HEK293 (cell line): ENCODE results near the gene GPR84.

Experiments
- ZNF114 ChIP-seq: fragments of 450-650 bp; formaldehyde crosslinking; IDR thresholded peaks from 2 replicates; pipeline ENCODE4 v1.5.0; 2017; ENCODE audit warnings: missing biosample characterization, missing genetic modification characterization
- ZNF121 ChIP-seq: fragments of 450-650 bp; formaldehyde crosslinking; IDR thresholded peaks from 2 replicates; pipeline ENCODE4 v1.5.1; 2016; ENCODE audit warnings: missing biosample characterization, missing genetic modification characterization
- ZNF274 ChIP-seq, 2 experiments: fragments of 200-500 bp in 1 of 2; fragments of 450-650 bp in 1 of 2; sonication (Bioruptor generic) in 1 of 2; formaldehyde crosslinking in 1 of 2; IDR thresholded peaks; 2 replicates each; pipeline versions ENCODE4 v1.5.1 to v1.6.1; 2014 to 2016; ENCODE audit warnings: borderline replicate concordance in 1 of 2, inconsistent platforms in 1 of 2, low read length in 1 of 2, missing biosample characterization in 1 of 2, missing genetic modification characterization in 1 of 2
- ZNF670 ChIP-seq: fragments of 450-650 bp; formaldehyde crosslinking; IDR thresholded peaks from 2 replicates; pipeline ENCODE4 v1.5.1; 2016; ENCODE audit warnings: missing biosample characterization, missing genetic modification characterization, low read depth
- TF ChIP-seq, protein P1 (sequence below): fragments of 450-650 bp; formaldehyde crosslinking; IDR thresholded peaks from 2 replicates; pipeline ENCODE4 v1.5.1; 2016; ENCODE audit warnings: missing biosample characterization, missing genetic modification characterization
- TF ChIP-seq, protein P2 (sequence below): fragments of 450-650 bp; formaldehyde crosslinking; IDR thresholded peaks from 2 replicates; pipeline ENCODE4 v1.5.1; 2016; ENCODE audit warnings: missing biosample characterization, missing genetic modification characterization
- TF ChIP-seq, protein P3 (sequence below): fragments of 450-650 bp; formaldehyde crosslinking; IDR thresholded peaks from 2 replicates; pipeline ENCODE4 v1.5.1; 2017; ENCODE audit warnings: missing biosample characterization, missing genetic modification characterization
- TF ChIP-seq, protein P4 (sequence below): fragments of 450-650 bp; formaldehyde crosslinking; IDR thresholded peaks from 2 replicates; pipeline ENCODE4 v1.5.1; 2016; ENCODE audit warnings: missing biosample characterization, missing genetic modification characterization, borderline replicate concordance

DNA sequence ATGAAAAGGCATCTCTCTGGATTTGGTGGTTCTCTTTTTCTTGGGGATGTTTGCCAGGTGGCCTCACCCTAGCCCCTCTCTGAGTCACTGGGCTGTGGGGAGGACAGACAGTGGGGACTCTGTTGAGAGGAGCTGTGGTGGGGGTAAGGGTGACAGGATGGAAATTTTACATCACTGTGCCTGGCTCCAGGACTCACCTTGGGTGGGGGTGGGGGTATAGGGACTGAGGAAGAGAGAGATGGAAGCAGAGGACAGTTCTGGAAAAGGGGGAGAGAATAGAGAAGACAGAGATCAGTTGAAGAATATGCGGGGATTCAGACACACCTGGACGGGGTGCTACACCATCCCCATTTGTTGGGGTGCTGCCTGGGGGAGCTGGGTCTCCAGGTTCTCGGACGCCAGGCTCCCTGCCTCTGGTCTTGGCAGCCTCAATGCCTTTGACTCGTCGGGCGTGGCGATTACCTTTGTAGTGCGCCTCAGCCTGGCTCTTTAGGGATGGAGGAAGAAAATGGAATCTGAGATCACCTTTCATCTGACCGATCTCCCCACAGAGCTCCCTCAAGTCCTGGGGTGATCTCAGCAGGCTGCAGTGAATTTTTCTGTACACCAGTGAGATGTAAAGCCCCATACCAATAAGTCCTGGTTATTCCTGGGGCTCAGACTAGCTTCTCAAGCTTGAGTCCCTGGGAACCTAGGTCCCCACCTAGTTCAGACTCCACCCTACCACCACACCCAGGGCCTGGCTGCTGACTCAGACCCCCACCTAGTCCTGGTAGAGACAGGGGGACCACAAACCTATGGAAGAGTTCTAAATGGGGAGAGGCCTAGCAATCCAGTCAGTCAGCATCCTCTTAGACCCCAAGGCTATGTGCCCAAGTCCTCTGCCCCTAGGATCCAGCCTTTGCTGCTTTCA is 9.6 kb upstream of the GPR84 start:
- TF ChIP-seq ZNF121 (no peak), ZNF670 (no peak), ZNF114 (tag by site-specific recombination) (no peak), ZNF274 (IDR thresholded peaks at IDR 0.05; ENCODE audit: low read length) (no peak), ZNF274 (tag by site-specific recombination; IDR thresholded peaks at IDR 0.05; ENCODE audit: borderline replicate concordance) (no peak)
- TF ChIP-seq, protein P1, sequence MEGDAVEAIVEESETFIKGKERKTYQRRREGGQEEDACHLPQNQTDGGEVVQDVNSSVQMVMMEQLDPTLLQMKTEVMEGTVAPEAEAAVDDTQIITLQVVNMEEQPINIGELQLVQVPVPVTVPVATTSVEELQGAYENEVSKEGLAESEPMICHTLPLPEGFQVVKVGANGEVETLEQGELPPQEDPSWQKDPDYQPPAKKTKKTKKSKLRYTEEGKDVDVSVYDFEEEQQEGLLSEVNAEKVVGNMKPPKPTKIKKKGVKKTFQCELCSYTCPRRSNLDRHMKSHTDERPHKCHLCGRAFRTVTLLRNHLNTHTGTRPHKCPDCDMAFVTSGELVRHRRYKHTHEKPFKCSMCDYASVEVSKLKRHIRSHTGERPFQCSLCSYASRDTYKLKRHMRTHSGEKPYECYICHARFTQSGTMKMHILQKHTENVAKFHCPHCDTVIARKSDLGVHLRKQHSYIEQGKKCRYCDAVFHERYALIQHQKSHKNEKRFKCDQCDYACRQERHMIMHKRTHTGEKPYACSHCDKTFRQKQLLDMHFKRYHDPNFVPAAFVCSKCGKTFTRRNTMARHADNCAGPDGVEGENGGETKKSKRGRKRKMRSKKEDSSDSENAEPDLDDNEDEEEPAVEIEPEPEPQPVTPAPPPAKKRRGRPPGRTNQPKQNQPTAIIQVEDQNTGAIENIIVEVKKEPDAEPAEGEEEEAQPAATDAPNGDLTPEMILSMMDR: no peak
- TF ChIP-seq, protein P2, sequence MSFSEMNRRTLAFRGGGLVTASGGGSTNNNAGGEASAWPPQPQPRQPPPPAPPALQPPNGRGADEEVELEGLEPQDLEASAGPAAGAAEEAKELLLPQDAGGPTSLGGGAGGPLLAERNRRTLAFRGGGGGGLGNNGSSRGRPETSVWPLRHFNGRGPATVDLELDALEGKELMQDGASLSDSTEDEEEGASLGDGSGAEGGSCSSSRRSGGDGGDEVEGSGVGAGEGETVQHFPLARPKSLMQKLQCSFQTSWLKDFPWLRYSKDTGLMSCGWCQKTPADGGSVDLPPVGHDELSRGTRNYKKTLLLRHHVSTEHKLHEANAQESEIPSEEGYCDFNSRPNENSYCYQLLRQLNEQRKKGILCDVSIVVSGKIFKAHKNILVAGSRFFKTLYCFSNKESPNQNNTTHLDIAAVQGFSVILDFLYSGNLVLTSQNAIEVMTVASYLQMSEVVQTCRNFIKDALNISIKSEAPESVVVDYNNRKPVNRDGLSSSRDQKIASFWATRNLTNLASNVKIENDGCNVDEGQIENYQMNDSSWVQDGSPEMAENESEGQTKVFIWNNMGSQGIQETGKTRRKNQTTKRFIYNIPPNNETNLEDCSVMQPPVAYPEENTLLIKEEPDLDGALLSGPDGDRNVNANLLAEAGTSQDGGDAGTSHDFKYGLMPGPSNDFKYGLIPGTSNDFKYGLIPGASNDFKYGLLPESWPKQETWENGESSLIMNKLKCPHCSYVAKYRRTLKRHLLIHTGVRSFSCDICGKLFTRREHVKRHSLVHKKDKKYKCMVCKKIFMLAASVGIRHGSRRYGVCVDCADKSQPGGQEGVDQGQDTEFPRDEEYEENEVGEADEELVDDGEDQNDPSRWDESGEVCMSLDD: no peak
- TF ChIP-seq, protein P3, sequence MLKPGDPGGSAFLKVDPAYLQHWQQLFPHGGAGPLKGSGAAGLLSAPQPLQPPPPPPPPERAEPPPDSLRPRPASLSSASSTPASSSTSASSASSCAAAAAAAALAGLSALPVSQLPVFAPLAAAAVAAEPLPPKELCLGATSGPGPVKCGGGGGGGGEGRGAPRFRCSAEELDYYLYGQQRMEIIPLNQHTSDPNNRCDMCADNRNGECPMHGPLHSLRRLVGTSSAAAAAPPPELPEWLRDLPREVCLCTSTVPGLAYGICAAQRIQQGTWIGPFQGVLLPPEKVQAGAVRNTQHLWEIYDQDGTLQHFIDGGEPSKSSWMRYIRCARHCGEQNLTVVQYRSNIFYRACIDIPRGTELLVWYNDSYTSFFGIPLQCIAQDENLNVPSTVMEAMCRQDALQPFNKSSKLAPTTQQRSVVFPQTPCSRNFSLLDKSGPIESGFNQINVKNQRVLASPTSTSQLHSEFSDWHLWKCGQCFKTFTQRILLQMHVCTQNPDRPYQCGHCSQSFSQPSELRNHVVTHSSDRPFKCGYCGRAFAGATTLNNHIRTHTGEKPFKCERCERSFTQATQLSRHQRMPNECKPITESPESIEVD (tag by site-specific recombination): no peak
- TF ChIP-seq, protein P4, sequence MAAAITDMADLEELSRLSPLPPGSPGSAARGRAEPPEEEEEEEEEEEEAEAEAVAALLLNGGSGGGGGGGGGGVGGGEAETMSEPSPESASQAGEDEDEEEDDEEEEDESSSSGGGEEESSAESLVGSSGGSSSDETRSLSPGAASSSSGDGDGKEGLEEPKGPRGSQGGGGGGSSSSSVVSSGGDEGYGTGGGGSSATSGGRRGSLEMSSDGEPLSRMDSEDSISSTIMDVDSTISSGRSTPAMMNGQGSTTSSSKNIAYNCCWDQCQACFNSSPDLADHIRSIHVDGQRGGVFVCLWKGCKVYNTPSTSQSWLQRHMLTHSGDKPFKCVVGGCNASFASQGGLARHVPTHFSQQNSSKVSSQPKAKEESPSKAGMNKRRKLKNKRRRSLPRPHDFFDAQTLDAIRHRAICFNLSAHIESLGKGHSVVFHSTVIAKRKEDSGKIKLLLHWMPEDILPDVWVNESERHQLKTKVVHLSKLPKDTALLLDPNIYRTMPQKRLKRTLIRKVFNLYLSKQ: no peak
